ENCODE measurements around the gene HHATL. TPM values are rescaled to one million over a fixed set of nuclear protein-coding genes. Genes with fewer than 3 reads are reported as not detected.

Gene HHATL
- total RNA-seq, 4 donors from 2014 or later: 0.23 to 1.2 TPM; not detected in 2

DNA sequence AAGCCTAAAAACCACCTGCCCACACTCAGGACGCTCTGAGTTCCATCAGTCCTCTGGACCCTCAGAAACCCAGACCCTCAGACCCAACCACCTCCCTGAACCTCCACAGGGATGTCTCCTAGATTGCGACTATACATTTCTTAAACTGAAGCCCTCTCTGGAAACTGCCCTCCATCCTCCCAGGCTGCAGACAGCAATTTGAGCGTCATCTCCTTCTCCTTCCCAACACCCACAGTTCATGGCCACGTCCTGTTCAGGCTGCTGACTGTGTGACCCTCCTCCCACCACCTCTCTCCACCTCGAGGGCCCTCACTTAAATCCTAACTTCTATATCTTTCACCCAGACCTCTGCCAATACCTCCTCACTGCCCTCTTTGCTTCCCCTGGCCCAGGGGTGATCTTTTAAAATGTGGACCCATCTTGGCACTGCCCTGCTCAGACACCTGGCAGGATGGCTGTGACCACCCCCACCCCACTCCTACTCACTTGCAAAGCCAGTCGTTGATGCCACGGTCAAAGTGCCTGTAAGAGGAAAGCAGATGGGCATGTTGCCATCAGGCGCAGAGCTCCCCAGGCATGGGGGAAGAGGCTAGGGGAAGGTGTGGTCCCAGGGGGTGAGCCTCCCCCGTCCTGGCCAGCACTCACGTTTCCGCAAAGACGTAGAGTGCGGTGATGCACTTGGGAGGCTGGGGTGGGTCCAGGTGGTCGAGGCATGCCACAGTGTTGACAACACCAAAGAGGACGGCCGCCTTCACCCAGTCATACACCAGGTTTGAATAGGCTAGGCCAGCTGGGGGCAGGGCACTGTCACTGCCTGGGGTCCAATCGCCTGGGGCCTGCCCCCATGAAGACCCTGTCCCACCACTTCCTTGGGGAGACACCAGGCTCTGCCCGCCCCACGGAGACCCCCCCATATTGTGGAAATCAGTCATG is 6.0 kb downstream of the HHATL start:
- WGBS, 2 donors (ENCODE audit: low coverage in 1 of 2): 60 to 70% methylated on average over 3 to 9 of the region's 19 CpGs
- no peaks in the 10 kb centered on the region for H3K36me3 ChIP-seq
- ATAC-seq: no peak
- no peak overlapping the region for H3K27ac ChIP-seq
- TF ChIP-seq, protein P1, sequence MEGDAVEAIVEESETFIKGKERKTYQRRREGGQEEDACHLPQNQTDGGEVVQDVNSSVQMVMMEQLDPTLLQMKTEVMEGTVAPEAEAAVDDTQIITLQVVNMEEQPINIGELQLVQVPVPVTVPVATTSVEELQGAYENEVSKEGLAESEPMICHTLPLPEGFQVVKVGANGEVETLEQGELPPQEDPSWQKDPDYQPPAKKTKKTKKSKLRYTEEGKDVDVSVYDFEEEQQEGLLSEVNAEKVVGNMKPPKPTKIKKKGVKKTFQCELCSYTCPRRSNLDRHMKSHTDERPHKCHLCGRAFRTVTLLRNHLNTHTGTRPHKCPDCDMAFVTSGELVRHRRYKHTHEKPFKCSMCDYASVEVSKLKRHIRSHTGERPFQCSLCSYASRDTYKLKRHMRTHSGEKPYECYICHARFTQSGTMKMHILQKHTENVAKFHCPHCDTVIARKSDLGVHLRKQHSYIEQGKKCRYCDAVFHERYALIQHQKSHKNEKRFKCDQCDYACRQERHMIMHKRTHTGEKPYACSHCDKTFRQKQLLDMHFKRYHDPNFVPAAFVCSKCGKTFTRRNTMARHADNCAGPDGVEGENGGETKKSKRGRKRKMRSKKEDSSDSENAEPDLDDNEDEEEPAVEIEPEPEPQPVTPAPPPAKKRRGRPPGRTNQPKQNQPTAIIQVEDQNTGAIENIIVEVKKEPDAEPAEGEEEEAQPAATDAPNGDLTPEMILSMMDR (IDR thresholded peaks at IDR 0.05): no peak
- TF ChIP-seq EP300 (IDR thresholded peaks at IDR 0.05): no peak
- no peak for TF ChIP-seq POLR2AphosphoS5 (IDR thresholded peaks at IDR 0.05)
- no peak for TF ChIP-seq POLR2A (IDR thresholded peaks at IDR 0.05)
- no peaks in the 10 kb centered on the region for H3K9me3 ChIP-seq
- no peak overlapping the region for H3K4me3 ChIP-seq
- no peaks in the 10 kb centered on the region for H3K4me1 ChIP-seq
- peaks cover 7% of the 10 kb centered on the region for H3K27me3 ChIP-seq

DNA sequence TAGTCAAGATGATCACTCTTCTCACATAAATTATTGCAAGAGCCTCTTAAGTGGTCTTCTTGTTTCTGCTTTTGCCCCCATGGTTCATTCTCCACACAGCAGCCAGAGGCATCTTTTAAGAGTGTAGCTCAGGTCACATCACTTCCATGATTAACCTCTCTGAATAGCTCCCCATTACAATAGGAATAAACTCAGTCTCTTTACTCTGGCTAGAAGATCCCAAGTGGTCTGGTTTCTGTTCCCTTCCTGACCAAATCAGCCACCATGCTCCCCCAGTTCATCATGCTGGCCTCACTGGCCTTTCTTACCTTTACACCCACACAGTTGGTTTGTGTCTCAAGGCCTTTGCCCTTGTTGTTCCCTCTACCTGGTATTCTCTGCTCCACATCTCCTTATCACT is 8.2 kb downstream of the HHATL start:
- no peak for ATAC-seq

DNA sequence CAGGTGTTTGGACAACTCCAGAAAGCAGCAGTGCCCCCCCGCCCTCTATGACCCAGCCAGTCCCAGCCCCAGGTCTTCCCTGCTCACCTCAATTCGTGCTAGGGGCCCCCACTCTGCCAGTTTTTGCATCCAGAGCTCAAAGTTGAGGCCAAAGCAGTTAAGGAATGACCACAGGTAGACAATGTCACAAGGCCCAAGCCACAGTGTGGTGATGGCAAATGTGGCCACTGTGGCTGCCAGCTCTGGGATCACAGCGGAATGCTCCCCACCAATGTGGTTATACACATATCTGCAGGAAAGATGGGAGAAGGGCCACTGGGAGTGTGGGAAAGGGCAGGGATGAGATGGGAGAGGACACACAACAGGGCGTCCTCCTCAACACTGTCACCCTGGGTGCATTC is 9.1 kb downstream of the HHATL start:
- no peak for ATAC-seq
- Histone ChIP-seq H3K4me3 (no peak overlapping the region), H3K27ac (no peak overlapping the region), H3K36me3 (no peaks in the 10 kb centered on the region), H3K9me3 (no peaks in the 10 kb centered on the region), H3K4me1 (no peaks in the 10 kb centered on the region), H3K27me3 (peaks cover 7% of the 10 kb centered on the region)
- 100% methylated on average over 2 of the region's 4 CpGs for WGBS, 2 donors (ENCODE audit: low coverage in 1 of 2)
- TF ChIP-seq POLR2A (IDR thresholded peaks at IDR 0.05): no peak
- no peak for TF ChIP-seq EP300 (IDR thresholded peaks at IDR 0.05)
- TF ChIP-seq POLR2AphosphoS5 (IDR thresholded peaks at IDR 0.05): no peak
- TF ChIP-seq, protein P1 (IDR thresholded peaks at IDR 0.05): no peak

More for the DNA sequence above, 8.2 kb downstream of the HHATL start:
- Histone ChIP-seq H3K36me3 (no peaks in the 10 kb centered on the region), H3K4me3 (no peak overlapping the region), H3K27ac (no peak overlapping the region), H3K9me3 (no peaks in the 10 kb centered on the region), H3K4me1 (no peaks in the 10 kb centered on the region), H3K27me3 (peaks cover 7% of the 10 kb centered on the region)
- TF ChIP-seq, protein P1 (IDR thresholded peaks at IDR 0.05): no peak
- no peak for TF ChIP-seq EP300 (IDR thresholded peaks at IDR 0.05)

DNA sequence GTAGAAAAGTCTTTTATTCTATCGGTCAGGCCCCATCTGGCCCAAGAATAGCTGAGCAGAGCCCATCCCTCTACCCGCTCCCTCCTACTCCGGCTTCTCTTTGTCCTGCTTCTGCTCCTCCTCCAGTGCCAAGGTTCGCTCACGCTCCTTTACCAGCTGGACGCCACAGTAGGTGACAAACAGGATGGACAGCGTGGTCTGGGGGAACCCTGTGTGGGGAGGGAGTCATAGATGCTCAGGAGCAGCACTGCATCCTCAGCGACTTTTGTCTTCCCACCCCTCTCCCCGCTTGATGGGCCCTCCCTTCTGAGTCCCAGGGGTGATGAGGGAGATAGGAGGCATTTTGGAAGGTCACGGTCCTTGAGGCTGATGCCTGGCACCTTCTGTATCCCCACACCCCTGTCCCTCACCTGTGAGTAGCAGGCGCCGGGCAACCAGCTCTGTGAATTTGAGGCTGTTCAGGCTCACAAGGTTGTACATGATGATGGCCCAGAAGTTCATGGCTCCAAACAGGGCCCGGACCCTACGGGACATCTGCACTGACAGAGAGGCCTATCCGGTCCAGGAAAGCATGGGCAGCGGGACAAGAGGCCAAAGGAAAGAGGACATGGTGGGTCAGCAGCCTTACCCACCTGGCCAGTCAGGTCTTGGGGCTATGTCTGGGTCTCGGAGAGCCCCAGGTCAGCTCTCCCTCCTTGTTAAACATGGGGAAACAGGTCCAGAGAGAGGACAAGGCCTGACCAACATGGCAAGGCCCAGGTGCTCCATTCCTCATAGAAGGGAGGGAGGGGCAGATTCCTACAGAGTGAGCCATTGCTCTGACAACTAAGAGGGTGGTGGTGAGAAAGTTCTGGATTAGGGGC is 9.7 kb downstream of the HHATL start:
- H3K27ac ChIP-seq: no peak overlapping the region
- no peaks in the 10 kb centered on the region for H3K4me1 ChIP-seq
- no peaks in the 10 kb centered on the region for H3K36me3 ChIP-seq
- no peaks in the 10 kb centered on the region for H3K9me3 ChIP-seq
- no peak for ATAC-seq
- 93 to 94% methylated on average over 3 of the region's 17 CpGs for WGBS, 2 donors (ENCODE audit: low coverage in 1 of 2)
- TF ChIP-seq EP300 (IDR thresholded peaks at IDR 0.05): no peak
- no peak for TF ChIP-seq POLR2A (IDR thresholded peaks at IDR 0.05)
- TF ChIP-seq, protein P1 (IDR thresholded peaks at IDR 0.05): no peak
- TF ChIP-seq POLR2AphosphoS5 (IDR thresholded peaks at IDR 0.05): no peak
- H3K27me3 ChIP-seq: peaks cover 7% of the 10 kb centered on the region
- no peak overlapping the region for H3K4me3 ChIP-seq
